GM23338 (cell line): ENCODE results near the gene CLIP1. TPM values are rescaled to one million over a fixed set of nuclear protein-coding genes. Genes with fewer than 3 reads are reported as not detected.

ENCODE experiments used
- ATAC-seq: fragments of 200-7000 bp; cut with Tn5 transposase; 3 replicates; pipeline ENCODE4 v1.9.1; 2020
- DNase-seq: peaks from one replicate; pipeline ENCODE4 v3.0.0-alpha.2; 2015; ENCODE audit warnings: low spot score
- H2AFZ ChIP-seq: fragments of 200-600 bp; sonication (generic); 2 replicates; pipeline ENCODE4 v1.8.0; 2016; ENCODE audit warnings: antibody characterized with exemption, mild to moderate bottlenecking, moderate library complexity
- H3F3A ChIP-seq: fragments of 200-600 bp; sonication (generic); replicated peaks from 2 replicates; pipeline ENCODE4 v1.8.0; 2017; ENCODE audit warnings: antibody characterized with exemption, mixed run types, low read depth
- H3K27ac ChIP-seq: fragments of 200-600 bp; sonication (generic); 2 replicates; pipeline ENCODE4 v1.6.1; 2016; ENCODE audit warnings: low read depth
- H3K27me3 ChIP-seq: fragments of 200-600 bp; sonication (generic); 2 replicates; pipeline ENCODE4 v1.8.0; 2016; ENCODE audit warnings: mild to moderate bottlenecking, mixed run types, moderate library complexity; ENCODE audit not compliant: insufficient read depth
- H3K36me3 ChIP-seq: fragments of 200-600 bp; sonication (generic); 2 replicates; pipeline ENCODE4 v1.8.0; 2016; ENCODE audit warnings: mild to moderate bottlenecking; ENCODE audit not compliant: insufficient read depth
- H3K4me1 ChIP-seq: fragments of 200-600 bp; sonication (generic); 2 replicates; pipeline ENCODE4 v1.8.0; 2016; ENCODE audit warnings: mild to moderate bottlenecking, moderate library complexity; ENCODE audit not compliant: insufficient read depth
- H3K4me2 ChIP-seq: fragments of 200-600 bp; sonication (generic); 2 replicates; pipeline ENCODE4 v1.7.1; 2017; ENCODE audit warnings: mixed run types
- H3K4me3 ChIP-seq: fragments of 200-600 bp; sonication (generic); 2 replicates; pipeline ENCODE4 v1.6.1; 2016; ENCODE audit warnings: mixed run types
- H3K79me2 ChIP-seq: fragments of 200-600 bp; sonication (generic); replicated peaks from 2 replicates; pipeline ENCODE4 v1.8.0; 2017; ENCODE audit warnings: mild to moderate bottlenecking; ENCODE audit not compliant: insufficient read depth
- H3K9me2 ChIP-seq: fragments of 200-600 bp; sonication (generic); 2 replicates; pipeline ENCODE4 v1.8.0; 2017; ENCODE audit not compliant: insufficient read depth
- H4K20me1 ChIP-seq: fragments of 200-600 bp; sonication (generic); replicated peaks from 2 replicates; pipeline ENCODE4 v1.8.0; 2017; ENCODE audit warnings: mild to moderate bottlenecking; ENCODE audit not compliant: insufficient read depth
- H3K27ac Mint-ChIP-seq: 2 replicates; pipeline ENCODE4 v1.8.0; 2020; ENCODE audit warnings: inconsistent platforms, mild to moderate bottlenecking, moderate library complexity, mixed read lengths
- H3K27me3 Mint-ChIP-seq: 3 replicates; pipeline ENCODE4 v1.8.0; 2022; ENCODE audit warnings: low read depth, mild to moderate bottlenecking, moderate library complexity, mixed read lengths, inconsistent platforms; ENCODE audit not compliant: insufficient read depth, poor library complexity
- H3K36me3 Mint-ChIP-seq: 3 replicates; pipeline ENCODE4 v1.8.0; 2021; ENCODE audit warnings: low read depth, mild to moderate bottlenecking, inconsistent platforms, moderate library complexity, mixed read lengths
- H3K4me1 Mint-ChIP-seq: 3 replicates; pipeline ENCODE4 v1.8.0; 2020; ENCODE audit warnings: mild to moderate bottlenecking, inconsistent platforms, mixed read lengths
- H3K4me3 Mint-ChIP-seq: 3 replicates; pipeline ENCODE4 v1.8.0; 2021; ENCODE audit warnings: moderate library complexity, mild to moderate bottlenecking, inconsistent platforms, mixed read lengths
- H3K9me3 Mint-ChIP-seq: 3 replicates; pipeline ENCODE4 v1.8.0; 2020; ENCODE audit warnings: moderate library complexity, mild to moderate bottlenecking, inconsistent platforms, mixed read lengths
- CREB1 ChIP-seq: fragments of 250-450 bp; sonication (Bioruptor Pico); IDR thresholded peaks from 2 replicates; pipeline ENCODE4 v1.5.0; 2020; ENCODE audit warnings: low read depth, mild to moderate bottlenecking, moderate library complexity
- CTCF ChIP-seq, 2 experiments: fragments of 200-600 bp in 1 of 2; sonication (generic) in 1 of 2; conservative IDR thresholded peaks; 2 replicates each; pipeline versions ENCODE4 v1.5.1 to v1.6.1; 2016 to 2017; ENCODE audit warnings: antibody characterized with exemption in 2 of 2, low read depth in 2 of 2, mild to moderate bottlenecking in 2 of 2, moderate library complexity in 1 of 2
- ETS1 ChIP-seq: IDR thresholded peaks from 2 replicates; pipeline ENCODE4 v1.6.1; 2016; ENCODE audit warnings: antibody characterized with exemption
- EZH2 ChIP-seq: fragments of 200-600 bp; sonication (generic); IDR thresholded peaks from one replicate; pipeline ENCODE4 v1.8.0; 2017; ENCODE audit warnings: antibody characterized with exemption, mild to moderate bottlenecking, low read depth; ENCODE audit not compliant: unreplicated experiment
- EZH2phosphoT487 ChIP-seq: fragments of 200-600 bp; sonication (generic); IDR thresholded peaks from one replicate; pipeline ENCODE4 v1.8.1; 2018; ENCODE audit warnings: antibody characterized with exemption; ENCODE audit not compliant: unreplicated experiment
- JUNB ChIP-seq: IDR thresholded peaks from one replicate; pipeline ENCODE4 v1.6.1; 2016; ENCODE audit warnings: antibody characterized with exemption; ENCODE audit not compliant: unreplicated experiment
- NANOG ChIP-seq: IDR thresholded peaks from 2 replicates; pipeline ENCODE4 v1.6.1; 2016; ENCODE audit warnings: antibody characterized with exemption, borderline replicate concordance
- POLR2AphosphoS5 ChIP-seq: IDR thresholded peaks from 2 replicates; pipeline ENCODE4 v1.6.1; 2016; ENCODE audit warnings: antibody characterized with exemption, low read depth
- REST ChIP-seq: IDR thresholded peaks from one replicate; pipeline ENCODE4 v1.6.1; 2018; ENCODE audit warnings: antibody characterized with exemption; ENCODE audit not compliant: unreplicated experiment
- STAT1 ChIP-seq: IDR thresholded peaks from one replicate; pipeline ENCODE4 v1.6.1; 2016; ENCODE audit warnings: antibody characterized with exemption; ENCODE audit not compliant: unreplicated experiment
- ZNF114 ChIP-seq: fragments of 250-450 bp; sonication (Bioruptor Pico); IDR thresholded peaks from 2 replicates; pipeline ENCODE4 v1.5.0; 2020; ENCODE audit warnings: mild to moderate bottlenecking, moderate library complexity
- ZNF331 ChIP-seq: fragments of 250-450 bp; sonication (Bioruptor Pico); IDR thresholded peaks from 2 replicates; pipeline ENCODE4 v1.5.0; 2020; ENCODE audit warnings: low read depth, mild to moderate bottlenecking, moderate library complexity
- ZNF462 ChIP-seq: fragments of 250-450 bp; sonication (Bioruptor Pico); IDR thresholded peaks from 2 replicates; pipeline ENCODE4 v1.5.0; 2020; ENCODE audit warnings: mild to moderate bottlenecking, moderate library complexity
- polyA plus RNA-seq: library from polyadenylated mRNA; unstranded; fragments of >200 nt; fragmentation: Nextera tagmentation; extraction: Ambion mirVana; gene quantifications from 2 replicates; pipeline ENCODE4 v1.2.1, GENCODE V29; 2016
- total RNA-seq: library from RNA; depleted of rRNA; stranded (reverse); fragments of >200 nt; shearing (Covaris generic); gene quantifications from 2 replicates; pipeline ENCODE4 v1.2.3, GENCODE V29; 2014

The CLIP1 gene
- total and polyA plus RNA-seq, 2 experiments from 2014 or later = 11.5 to 21.1 TPM

GRCh38 chr12:122402264-122402663 lies 20.2 kb downstream of the CLIP1 start:
- no peak overlapping the region for H3K4me3 ChIP-seq
- no peaks in the 10 kb centered on the region for H4K20me1 ChIP-seq
- Mint-ChIP-seq H3K9me3 (no peaks in the 10 kb centered on the region), H3K36me3 (peaks cover 3% of the 10 kb centered on the region; the same call in 1 of the 3 replicates), H3K27me3 (peaks cover 6% of the 10 kb centered on the region), H3K27ac (no peak overlapping the region), H3K4me3 (no peak overlapping the region), H3K4me1 (peaks cover 15% of the 10 kb centered on the region)
- no peak overlapping the region for H3K27ac ChIP-seq
- no peaks in the 10 kb centered on the region for H3K27me3 ChIP-seq
- H3K79me2 ChIP-seq = no peaks in the 10 kb centered on the region
- no peaks in the 10 kb centered on the region for H3K36me3 ChIP-seq
- H3F3A ChIP-seq = no peaks in the 10 kb centered on the region; the same call in 1 of the 2 replicates
- H3K9me2 ChIP-seq = no peaks in the 10 kb centered on the region
- no peak overlapping the region for H3K4me2 ChIP-seq
- ATAC-seq = no peak
- H3K4me1 ChIP-seq = peaks cover 8% of the 10 kb centered on the region
- no peak for DNase-seq
- TF ChIP-seq EZH2 (no peak), STAT1 (no peak), ZNF114 (CRISPR knock-in tag) (no peak), ZNF331 (CRISPR knock-in tag) (no peak), CTCF (conservative IDR thresholded peaks at IDR 0.05; ENCODE audit: low read depth in 2 of 2) (no peak), ZNF462 (CRISPR knock-in tag) (no peak), ETS1 (no peak), POLR2AphosphoS5 (no peak), REST (no peak), EZH2phosphoT487 (no peak), NANOG (no peak), JUNB (no peak), CREB1 (CRISPR knock-in tag) (no peak)
- no peak overlapping the region for H2AFZ ChIP-seq
